Glutamatergic neuron (in vitro differentiated cells): ENCODE results near the gene RPL36AL. TPM values are rescaled to one million over a fixed set of nuclear protein-coding genes. Genes with fewer than 3 reads are reported as not detected.

ENCODE experiments used
- DNase-seq: peaks from one replicate; pipeline ENCODE4 v3.0.0; 2022
- H3K27ac Mint-ChIP-seq: one replicate; pipeline ENCODE4 v1.8.0; 2020; ENCODE audit warnings: mild to moderate bottlenecking, mixed read lengths, inconsistent platforms; ENCODE audit not compliant: unreplicated experiment
- H3K27me3 Mint-ChIP-seq: one replicate; pipeline ENCODE4 v1.8.0; 2020; ENCODE audit warnings: mild to moderate bottlenecking, moderate library complexity, mixed read lengths, inconsistent platforms; ENCODE audit not compliant: unreplicated experiment
- H3K36me3 Mint-ChIP-seq: one replicate; pipeline ENCODE4 v1.8.0; 2020; ENCODE audit warnings: mild to moderate bottlenecking, mixed read lengths, inconsistent platforms; ENCODE audit not compliant: unreplicated experiment
- H3K4me1 Mint-ChIP-seq: one replicate; pipeline ENCODE4 v1.8.0; 2020; ENCODE audit warnings: mild to moderate bottlenecking, low read depth, mixed read lengths, inconsistent platforms; ENCODE audit not compliant: unreplicated experiment
- H3K4me3 Mint-ChIP-seq: one replicate; pipeline ENCODE4 v1.8.0; 2020; ENCODE audit warnings: mild to moderate bottlenecking, mixed read lengths, inconsistent platforms; ENCODE audit not compliant: unreplicated experiment
- H3K9me3 Mint-ChIP-seq: one replicate; pipeline ENCODE4 v1.8.0; 2020; ENCODE audit warnings: mild to moderate bottlenecking, moderate library complexity, mixed read lengths, inconsistent platforms; ENCODE audit not compliant: unreplicated experiment
- CTCF ChIP-seq: fragments of 200-600 bp; sonication (generic); IDR thresholded peaks from one replicate; pipeline ENCODE4 v1.5.0; 2021; ENCODE audit not compliant: partially characterized antibody, unreplicated experiment
- total RNA-seq: library from RNA; stranded (reverse); fragmentation: NEBNext Ultra II Directional; extraction: Animal tissue kit (Norgen Biotek cat#: 25700); gene quantifications from one replicate; pipeline ENCODE4 v1.2.1, GENCODE V29; 2021; ENCODE audit not compliant: unreplicated experiment

The RPL36AL gene
- total RNA-seq, 1 donor from 2014 or later, result 94.2 TPM

GRCh38 chr14:49574038-49574437 lies 46.4 kb downstream of the RPL36AL start:
- no peak for TF ChIP-seq CTCF
- no peak for DNase-seq
- H3K27ac Mint-ChIP-seq, result no peak overlapping the region
- H3K4me3 Mint-ChIP-seq, result no peak overlapping the region
- H3K36me3 Mint-ChIP-seq, result no peaks in the 10 kb centered on the region
- no peaks in the 10 kb centered on the region for H3K9me3 Mint-ChIP-seq
- H3K4me1 Mint-ChIP-seq, result no peaks in the 10 kb centered on the region
- H3K27me3 Mint-ChIP-seq, result peaks cover 1% of the 10 kb centered on the region

- no peak for DNase-seq
- Mint-ChIP-seq H3K4me1 (no peaks in the 10 kb centered on the region), H3K27ac (no peak overlapping the region), H3K27me3 (peaks cover 1% of the 10 kb centered on the region), H3K36me3 (no peaks in the 10 kb centered on the region), H3K4me3 (no peak overlapping the region), H3K9me3 (no peaks in the 10 kb centered on the region)
- no peak for TF ChIP-seq CTCF
Measured at GRCh38 chr14:49569281-49569680, 51.1 kb downstream of the RPL36AL start.

Other genes with a start within 250 kb of the RPL36AL start
- gene RPS29, start 34.2 kb downstream of the RPL36AL start, total RNA-seq, result 635 TPM
- gene LRR1, start 21.7 kb downstream of the RPL36AL start, total RNA-seq, result 8.0 TPM
- gene MGAT2, start 173 bp upstream of the RPL36AL start, total RNA-seq, result 20.6 TPM
- 19.1 TPM for gene DNAAF2, start 14.6 kb upstream of the RPL36AL start, total RNA-seq
- 2.4 TPM for gene POLE2, start 67.6 kb upstream of the RPL36AL start, total RNA-seq
- 0.98 TPM for gene KLHDC1, start 72.5 kb upstream of the RPL36AL start, total RNA-seq
- gene KLHDC2, start 147.5 kb upstream of the RPL36AL start, total RNA-seq, result 48.7 TPM
- gene NEMF, start 232.2 kb upstream of the RPL36AL start, total RNA-seq, result 78.8 TPM